Neutrophil (primary cell): ENCODE data around the gene OVCA2.
A peak's percentile ranks its signal among the peaks of the same experiment; 100 is the strongest.

Experiments used
- H3K27ac ChIP-seq: fragments of 200-600 bp; sonication (generic); 2 replicates; pipeline ENCODE4 v1.5.1; 2016; ENCODE audit warnings: mild to moderate bottlenecking, moderate library complexity
- H3K27me3 ChIP-seq: fragments of 200-600 bp; sonication (generic); 2 replicates; pipeline ENCODE4 v1.6.0; 2016; ENCODE audit warnings: mild to moderate bottlenecking
- H3K36me3 ChIP-seq: fragments of 200-600 bp; sonication (generic); 2 replicates; pipeline ENCODE4 v1.5.1; 2017
- H3K4me1 ChIP-seq, 2 experiments: fragments of 200-600 bp in 1 of 2; sonication (generic) in 1 of 2; 1 replicate in 1 of 2; 2 replicates in 1 of 2; pipeline versions ENCODE4 v1.5.1 to v1.6.1; 2013 to 2016; ENCODE audit warnings: low read depth in 1 of 2, low read length in 1 of 2, mild to moderate bottlenecking in 1 of 2, moderate library complexity in 1 of 2; ENCODE audit not compliant: control insufficient read depth in 1 of 2, insufficient read depth in 1 of 2
- H3K4me3 ChIP-seq, 2 experiments: fragments of 200-600 bp in 1 of 2; sonication (generic) in 1 of 2; 1 replicate in 1 of 2; 2 replicates in 1 of 2; pipeline ENCODE4 v1.5.1; 2013 to 2016; ENCODE audit warnings: low read depth in 1 of 2, low read length in 1 of 2, mild to moderate bottlenecking in 1 of 2, moderate library complexity in 1 of 2
- H3K9me3 ChIP-seq: fragments of 200-600 bp; sonication (generic); 2 replicates; pipeline ENCODE4 v1.5.1; 2016
- CTCF ChIP-seq: fragments of 200-600 bp; sonication (generic); IDR thresholded peaks from 2 replicates; pipeline ENCODE4 v1.5.1; 2016; ENCODE audit warnings: antibody characterized with exemption

OVCA2 gene

GRCh38 chr17:2023692-2024571, 17.9 kb upstream of the OVCA2 start:
- no peak overlapping the region for H3K27ac ChIP-seq
- H3K4me1 ChIP-seq = peaks cover 21 to 32% of the 10 kb centered on the region in 2 experiments
- H3K4me3 ChIP-seq = peak overlapping the region; percentile 25 to 57
- no peaks in the 10 kb centered on the region for H3K9me3 ChIP-seq
- H3K27me3 ChIP-seq = peaks cover 100% of the 10 kb centered on the region
- H3K36me3 ChIP-seq = no peaks in the 10 kb centered on the region
- no peak for TF ChIP-seq CTCF

DNA sequence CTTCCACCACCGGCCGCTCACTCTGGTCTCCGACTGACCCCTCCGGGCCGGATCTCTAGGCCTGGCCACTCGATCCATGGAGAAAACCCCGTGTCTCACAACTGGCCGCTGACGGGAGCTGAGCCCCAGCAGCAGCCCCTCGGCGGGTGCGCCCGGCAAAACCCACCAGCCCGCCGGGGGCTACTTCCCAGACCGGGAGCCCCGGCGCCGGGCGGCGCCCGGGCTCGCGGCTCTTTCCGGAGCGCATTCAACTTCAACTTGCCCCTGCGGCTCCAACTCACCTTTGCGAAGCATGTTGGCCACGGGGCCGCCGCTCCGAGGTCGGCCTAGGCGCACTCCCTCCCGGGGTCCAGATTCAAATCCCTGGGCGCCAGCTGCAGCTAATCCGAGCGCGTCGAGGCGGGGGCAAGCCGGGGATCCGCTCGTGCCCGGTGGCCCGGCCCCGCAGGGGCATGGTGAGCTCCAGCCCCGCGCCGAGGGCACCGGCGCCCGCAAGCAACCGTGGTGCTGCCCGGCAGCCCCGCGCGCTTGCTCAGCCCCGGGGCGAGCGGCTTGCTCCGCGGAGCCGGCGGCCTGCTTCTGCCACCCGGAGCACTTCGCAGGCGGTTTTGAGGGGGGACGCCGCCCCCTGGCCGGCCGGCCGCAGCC, 17.1 kb upstream of the OVCA2 start:
- no peak for TF ChIP-seq CTCF
- Histone ChIP-seq H3K36me3 (no peaks in the 10 kb centered on the region), H3K27ac (no peak overlapping the region), H3K4me1 (peaks cover 21 to 34% of the 10 kb centered on the region in 2 experiments), H3K27me3 (peaks cover 100% of the 10 kb centered on the region), H3K9me3 (no peaks in the 10 kb centered on the region), H3K4me3 (peak overlapping the region; percentile 25 to 57)

DNA sequence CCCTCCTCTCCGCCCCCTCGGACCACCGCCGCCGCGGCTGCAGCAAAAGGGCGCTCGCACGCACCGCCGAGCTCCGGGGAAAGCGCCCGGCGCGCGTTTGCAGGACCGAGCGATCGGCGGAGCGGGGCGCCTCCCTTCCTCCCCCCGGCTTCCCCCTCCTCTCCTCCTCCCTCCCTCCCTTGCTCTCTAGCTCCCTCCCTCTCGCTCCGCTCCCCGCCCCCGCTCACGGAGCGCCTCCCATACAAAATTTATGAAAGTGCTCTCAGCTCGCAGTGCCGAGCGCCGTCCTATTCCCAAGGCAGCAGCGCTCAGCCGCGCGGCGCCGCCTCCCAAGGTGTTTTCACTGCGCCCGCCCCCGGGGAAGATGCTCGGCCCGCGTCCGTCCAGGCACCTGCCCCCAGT, 16.6 kb upstream of the OVCA2 start, which contains the start of gene RTN4RL1:
Gene RTN4RL1 (minus strand): TSS at position 115 of the 402 bp plus-strand sequence. CDS start 469 bp downstream, outside the sequence.
- Histone ChIP-seq H3K27me3 (peaks cover 100% of the 10 kb centered on the region), H3K27ac (no peak within 1 kb of the TSS), H3K4me3 (peak within 1 kb of the TSS; percentile 25 to 57), H3K9me3 (no peaks in the 10 kb centered on the region), H3K36me3 (no peaks in the 10 kb centered on the region), H3K4me1 (peaks cover 25 to 39% of the 10 kb centered on the region in 2 experiments)
- no peak for TF ChIP-seq CTCF

- no peak overlapping the region for H3K27ac ChIP-seq
- peaks cover 100% of the 10 kb centered on the region for H3K27me3 ChIP-seq
- no peak for TF ChIP-seq CTCF
- no peaks in the 10 kb centered on the region for H3K9me3 ChIP-seq
- H3K4me3 ChIP-seq = peak overlapping the region in 1 of 2 experiments; percentile 57
- H3K4me1 ChIP-seq = peaks cover 31 to 44% of the 10 kb centered on the region in 2 experiments
- no peaks in the 10 kb centered on the region for H3K36me3 ChIP-seq
These were observed 16.1 kb upstream of the OVCA2 start for GRCh38 chr17:2025622-2026309.

DNA sequence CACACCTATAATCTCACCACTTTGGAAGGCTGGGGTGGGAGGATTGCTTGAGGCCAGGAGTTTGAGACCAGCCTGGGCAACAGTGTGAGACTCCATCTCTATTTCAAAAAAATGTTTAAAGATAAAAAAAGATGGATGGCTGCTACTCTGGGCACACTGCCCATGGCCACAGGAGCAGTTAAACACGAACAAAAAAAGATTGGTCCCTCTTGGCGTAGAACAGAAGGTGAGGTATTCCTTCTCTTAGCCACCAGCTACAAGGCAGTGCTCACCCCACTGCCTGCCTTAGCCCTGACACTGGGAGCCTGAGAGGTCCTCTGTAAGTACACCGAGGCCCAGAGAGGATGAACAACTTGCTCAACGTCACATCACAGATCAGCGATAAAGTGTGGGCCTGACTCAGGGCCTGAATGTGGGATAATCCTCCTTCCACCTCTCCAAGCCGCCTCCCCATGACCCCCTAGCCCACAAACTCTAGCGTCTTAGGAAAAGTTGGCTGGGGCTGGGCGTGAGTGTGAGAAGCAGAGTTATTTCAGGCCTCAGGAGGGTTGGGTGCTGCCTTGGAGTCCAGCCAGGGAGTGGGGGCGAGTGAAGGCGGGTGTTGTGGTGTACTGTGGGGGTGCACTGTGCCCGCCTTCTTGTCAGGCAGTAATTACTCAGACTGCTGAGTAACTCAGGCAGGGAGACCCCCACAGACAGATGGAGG, 14.1 kb upstream of the OVCA2 start:
- no peak overlapping the region for H3K4me3 ChIP-seq
- TF ChIP-seq CTCF = no peak
- no peak overlapping the region for H3K27ac ChIP-seq
- H3K9me3 ChIP-seq = no peaks in the 10 kb centered on the region
- H3K4me1 ChIP-seq = peaks cover 33 to 47% of the 10 kb centered on the region in 2 experiments
- H3K27me3 ChIP-seq = peaks cover 86% of the 10 kb centered on the region
- no peaks in the 10 kb centered on the region for H3K36me3 ChIP-seq
